SJCRH30 (cell line): Measurements from ENCODE around the gene SMYD3. TPM values are rescaled to one million over a fixed set of nuclear protein-coding genes. Genes with fewer than 3 reads are reported as not detected.
"Not testable (repeated sequence)": the region's sequence is repeated elsewhere in the genome, so short reads cannot be mapped to it uniquely, and the experiment has no call there.

Source experiments
- DNase-seq, 2 experiments: peaks; one replicate each; pipeline ENCODE4 v3.0.0-alpha.2; 2015 to 2020
- H3K27ac ChIP-seq: fragments of 250-450 bp; sonication (Bioruptor Pico); 2 replicates; pipeline ENCODE4 v1.5.1; 2020; ENCODE audit warnings: mild to moderate bottlenecking, moderate library complexity
- H3K27me3 ChIP-seq: fragments of 250-450 bp; sonication (Bioruptor Pico); 2 replicates; pipeline ENCODE4 v1.5.1; 2020; ENCODE audit warnings: mild to moderate bottlenecking, moderate library complexity
- H3K36me3 ChIP-seq: fragments of 250-450 bp; sonication (Bioruptor Pico); 2 replicates; pipeline ENCODE4 v1.5.1; 2020; ENCODE audit warnings: mild to moderate bottlenecking, moderate library complexity
- H3K4me1 ChIP-seq: fragments of 250-450 bp; sonication (Bioruptor Pico); 2 replicates; pipeline ENCODE4 v1.5.1; 2020; ENCODE audit warnings: mild to moderate bottlenecking, moderate library complexity
- H3K4me3 ChIP-seq: fragments of 250-450 bp; sonication (Bioruptor Pico); 2 replicates; pipeline ENCODE4 v1.5.1; 2020; ENCODE audit warnings: mild to moderate bottlenecking, moderate library complexity
- H3K9me3 ChIP-seq: fragments of 250-450 bp; sonication (Bioruptor Pico); replicated peaks from 2 replicates; pipeline ENCODE4 v1.5.1; 2020; ENCODE audit warnings: mild to moderate bottlenecking, moderate library complexity
- total RNA-seq: library from RNA; depleted of rRNA; stranded (reverse); fragments of >200 nt; shearing (Covaris generic); gene quantifications from 2 replicates; pipeline ENCODE4 v1.2.3, GENCODE V29; 2014

SMYD3 gene
- total RNA-seq, 1 experiment from 2014 or later: 18.1 TPM

- Histone ChIP-seq H3K4me3 (no peak overlapping the region), H3K27ac (no peak overlapping the region), H3K27me3 (no peaks in the 10 kb centered on the region), H3K4me1 (no peaks in the 10 kb centered on the region), H3K9me3 (no peaks in the 10 kb centered on the region), H3K36me3 (no peaks in the 10 kb centered on the region)
- DNase-seq: no peak
These were observed 156.3 kb downstream of the SMYD3 start for GRCh38 chr1:246350745-246351144.

GRCh38 chr1:246343937-246344336 is 163.1 kb downstream of the SMYD3 start:
- no peaks in the 10 kb centered on the region for H3K4me1 ChIP-seq
- H3K4me3 ChIP-seq: no peak overlapping the region
- H3K36me3 ChIP-seq: no peaks in the 10 kb centered on the region
- no peaks in the 10 kb centered on the region for H3K27me3 ChIP-seq
- DNase-seq: no peak
- H3K9me3 ChIP-seq: peaks cover 6% of the 10 kb centered on the region
- no peak overlapping the region for H3K27ac ChIP-seq

- no peak overlapping the region for H3K4me3 ChIP-seq
- H3K9me3 ChIP-seq: peaks cover 6% of the 10 kb centered on the region
- no peaks in the 10 kb centered on the region for H3K27me3 ChIP-seq
- H3K27ac ChIP-seq: no peak overlapping the region
- DNase-seq: no peak
- H3K36me3 ChIP-seq: no peaks in the 10 kb centered on the region
- H3K4me1 ChIP-seq: no peaks in the 10 kb centered on the region
These were observed 163.8 kb downstream of the SMYD3 start for GRCh38 chr1:246343251-246343650.

GRCh38 chr1:246338546-246338945 is 168.5 kb downstream of the SMYD3 start:
- no peak for DNase-seq

GRCh38 chr1:246338098-246338497 is 169.0 kb downstream of the SMYD3 start:
- H3K9me3 ChIP-seq: no peaks in the 10 kb centered on the region
- no peak for DNase-seq
- no peak overlapping the region for H3K27ac ChIP-seq
- no peaks in the 10 kb centered on the region for H3K27me3 ChIP-seq
- no peaks in the 10 kb centered on the region for H3K36me3 ChIP-seq
- no peak overlapping the region for H3K4me3 ChIP-seq
- H3K4me1 ChIP-seq: no peaks in the 10 kb centered on the region

More at GRCh38 chr1:246338546-246338945, 168.5 kb downstream of the SMYD3 start:
- H3K4me3 ChIP-seq: no peak overlapping the region
- H3K9me3 ChIP-seq: no peaks in the 10 kb centered on the region
- no peak overlapping the region for H3K27ac ChIP-seq
- no peaks in the 10 kb centered on the region for H3K4me1 ChIP-seq
- H3K27me3 ChIP-seq: no peaks in the 10 kb centered on the region
- no peaks in the 10 kb centered on the region for H3K36me3 ChIP-seq

GRCh38 chr1:246335151-246335550 is 171.9 kb downstream of the SMYD3 start:
- Histone ChIP-seq H3K27ac (no peak overlapping the region), H3K9me3 (no peaks in the 10 kb centered on the region), H3K4me3 (no peak overlapping the region), H3K36me3 (no peaks in the 10 kb centered on the region), H3K4me1 (no peaks in the 10 kb centered on the region), H3K27me3 (no peaks in the 10 kb centered on the region)
- no peak for DNase-seq

GRCh38 chr1:246333855-246334254 is 173.2 kb downstream of the SMYD3 start:
- Histone ChIP-seq H3K9me3 (no peaks in the 10 kb centered on the region), H3K4me3 (no peak overlapping the region), H3K27me3 (no peaks in the 10 kb centered on the region), H3K4me1 (no peaks in the 10 kb centered on the region), H3K36me3 (no peaks in the 10 kb centered on the region), H3K27ac (no peak overlapping the region)
- DNase-seq: no peak

- Histone ChIP-seq H3K4me1 (no peaks in the 10 kb centered on the region), H3K27me3 (no peaks in the 10 kb centered on the region), H3K4me3 (no peak overlapping the region), H3K9me3 (no peaks in the 10 kb centered on the region), H3K36me3 (no peaks in the 10 kb centered on the region), H3K27ac (no peak overlapping the region)
- no peak for DNase-seq
These were observed 175.0 kb downstream of the SMYD3 start for GRCh38 chr1:246332078-246332477.

GRCh38 chr1:246329900-246330299 is 177.2 kb downstream of the SMYD3 start:
- Histone ChIP-seq H3K9me3 (no peaks in the 10 kb centered on the region), H3K27ac (no peak overlapping the region), H3K4me1 (no peaks in the 10 kb centered on the region), H3K36me3 (no peaks in the 10 kb centered on the region), H3K27me3 (no peaks in the 10 kb centered on the region), H3K4me3 (no peak overlapping the region)
- DNase-seq: no peak

GRCh38 chr1:246329292-246329691 is 177.8 kb downstream of the SMYD3 start:
- not testable (repeated sequence) for H3K36me3 ChIP-seq, H3K4me1 ChIP-seq, H3K4me3 ChIP-seq, DNase-seq, H3K27me3 ChIP-seq, H3K9me3 ChIP-seq, H3K27ac ChIP-seq

GRCh38 chr1:246324711-246325110 is 182.4 kb downstream of the SMYD3 start:
- no peaks in the 10 kb centered on the region for H3K27me3 ChIP-seq
- H3K4me3 ChIP-seq: no peak overlapping the region
- no peak overlapping the region for H3K27ac ChIP-seq
- peaks cover 11% of the 10 kb centered on the region for H3K4me1 ChIP-seq
- no peaks in the 10 kb centered on the region for H3K36me3 ChIP-seq
- no peak for DNase-seq
- no peaks in the 10 kb centered on the region for H3K9me3 ChIP-seq

- not testable (repeated sequence) for H3K36me3 ChIP-seq, H3K27me3 ChIP-seq, DNase-seq, H3K9me3 ChIP-seq, H3K27ac ChIP-seq, H3K4me3 ChIP-seq
- peaks cover 16% of the 10 kb centered on the region for H3K4me1 ChIP-seq
These were observed 183.0 kb downstream of the SMYD3 start for GRCh38 chr1:246324033-246324432.

GRCh38 chr1:246320286-246320685 is 186.8 kb downstream of the SMYD3 start:
- DNase-seq: peak in 1 of 2 experiments; percentile 18
- H3K9me3 ChIP-seq: no peaks in the 10 kb centered on the region

GRCh38 chr1:246319083-246319714 is 187.9 kb downstream of the SMYD3 start:
- no peaks in the 10 kb centered on the region for H3K9me3 ChIP-seq
- no peak overlapping the region for H3K27ac ChIP-seq
- no peak overlapping the region for H3K4me3 ChIP-seq
- no peaks in the 10 kb centered on the region for H3K27me3 ChIP-seq
- peaks cover 23% of the 10 kb centered on the region for H3K4me1 ChIP-seq
- peak; percentile 9 to 45 for DNase-seq
- H3K36me3 ChIP-seq: no peaks in the 10 kb centered on the region

More at GRCh38 chr1:246320286-246320685, 186.8 kb downstream of the SMYD3 start:
- H3K4me1 ChIP-seq: peaks cover 23% of the 10 kb centered on the region
- no peak overlapping the region for H3K4me3 ChIP-seq
- H3K36me3 ChIP-seq: no peaks in the 10 kb centered on the region
- H3K27ac ChIP-seq: no peak overlapping the region
- no peaks in the 10 kb centered on the region for H3K27me3 ChIP-seq

- Histone ChIP-seq H3K27me3 (no peaks in the 10 kb centered on the region), H3K4me1 (peaks cover 23% of the 10 kb centered on the region), H3K4me3 (no peak overlapping the region), H3K27ac (no peak overlapping the region), H3K9me3 (no peaks in the 10 kb centered on the region), H3K36me3 (no peaks in the 10 kb centered on the region)
- no peak for DNase-seq
These were observed 188.5 kb downstream of the SMYD3 start for GRCh38 chr1:246318622-246319021.

- H3K9me3 ChIP-seq: no peaks in the 10 kb centered on the region
- H3K27ac ChIP-seq: no peak overlapping the region
- H3K36me3 ChIP-seq: no peaks in the 10 kb centered on the region
- H3K27me3 ChIP-seq: no peaks in the 10 kb centered on the region
- DNase-seq: no peak
- H3K4me1 ChIP-seq: peaks cover 23% of the 10 kb centered on the region
- no peak overlapping the region for H3K4me3 ChIP-seq
These were observed 189.1 kb downstream of the SMYD3 start for GRCh38 chr1:246318036-246318359.
